Measurements from ENCODE around the gene RFC5. TPM values are rescaled to one million over a fixed set of nuclear protein-coding genes. Genes with fewer than 3 reads are reported as not detected.

The RFC5 gene
- total RNA-seq, 6 donors from 2014 or later: 5.0 to 10.5 (median 7.1) TPM

- DNase-seq (no peak), ATAC-seq (ENCODE audit: low FRiP score in 2 of 2) (no peak)
- Histone ChIP-seq H3K27ac (no peak overlapping the region), H3K9me3 (no peaks in the 10 kb centered on the region), H3K27me3 (no peaks in the 10 kb centered on the region), H3K36me3 (peaks cover 21 to 94% (median 60%) of the 10 kb centered on the region in 4 donors), H3K4me3 (no peak overlapping the region), H3K4me1 (no peaks in the 10 kb centered on the region)
- no peak for TF ChIP-seq POLR2AphosphoS5 (IDR thresholded peaks at IDR 0.05)
- TF ChIP-seq POLR2A (IDR thresholded peaks at IDR 0.05): no peak
- TF ChIP-seq, protein P1, sequence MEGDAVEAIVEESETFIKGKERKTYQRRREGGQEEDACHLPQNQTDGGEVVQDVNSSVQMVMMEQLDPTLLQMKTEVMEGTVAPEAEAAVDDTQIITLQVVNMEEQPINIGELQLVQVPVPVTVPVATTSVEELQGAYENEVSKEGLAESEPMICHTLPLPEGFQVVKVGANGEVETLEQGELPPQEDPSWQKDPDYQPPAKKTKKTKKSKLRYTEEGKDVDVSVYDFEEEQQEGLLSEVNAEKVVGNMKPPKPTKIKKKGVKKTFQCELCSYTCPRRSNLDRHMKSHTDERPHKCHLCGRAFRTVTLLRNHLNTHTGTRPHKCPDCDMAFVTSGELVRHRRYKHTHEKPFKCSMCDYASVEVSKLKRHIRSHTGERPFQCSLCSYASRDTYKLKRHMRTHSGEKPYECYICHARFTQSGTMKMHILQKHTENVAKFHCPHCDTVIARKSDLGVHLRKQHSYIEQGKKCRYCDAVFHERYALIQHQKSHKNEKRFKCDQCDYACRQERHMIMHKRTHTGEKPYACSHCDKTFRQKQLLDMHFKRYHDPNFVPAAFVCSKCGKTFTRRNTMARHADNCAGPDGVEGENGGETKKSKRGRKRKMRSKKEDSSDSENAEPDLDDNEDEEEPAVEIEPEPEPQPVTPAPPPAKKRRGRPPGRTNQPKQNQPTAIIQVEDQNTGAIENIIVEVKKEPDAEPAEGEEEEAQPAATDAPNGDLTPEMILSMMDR (IDR thresholded peaks at IDR 0.05): no peak
- TF ChIP-seq EP300 (IDR thresholded peaks at IDR 0.05): no peak
- WGBS, 2 donors: 76 to 83% methylated on average over 2 of the region's 2 CpGs
Observed at GRCh38 chr12:118044075-118044474, 27.6 kb downstream of the RFC5 start.

- Histone ChIP-seq H3K27ac (no peak overlapping the region), H3K9me3 (no peaks in the 10 kb centered on the region), H3K4me1 (no peaks in the 10 kb centered on the region), H3K36me3 (peaks cover 21 to 94% (median 60%) of the 10 kb centered on the region in 4 donors), H3K27me3 (no peaks in the 10 kb centered on the region), H3K4me3 (no peak overlapping the region)
- no peak for DNase-seq
- 96 to 97% methylated on average over 7 to 8 of the region's 8 CpGs for WGBS, 2 donors
- ATAC-seq (ENCODE audit: low FRiP score in 2 of 2): no peak
- TF ChIP-seq, protein P1 (IDR thresholded peaks at IDR 0.05): no peak
- TF ChIP-seq POLR2A (IDR thresholded peaks at IDR 0.05) (no peak), POLR2AphosphoS5 (IDR thresholded peaks at IDR 0.05) (no peak), EP300 (IDR thresholded peaks at IDR 0.05) (no peak)
Observed at GRCh38 chr12:118044577-118044976, 28.1 kb downstream of the RFC5 start.

DNA sequence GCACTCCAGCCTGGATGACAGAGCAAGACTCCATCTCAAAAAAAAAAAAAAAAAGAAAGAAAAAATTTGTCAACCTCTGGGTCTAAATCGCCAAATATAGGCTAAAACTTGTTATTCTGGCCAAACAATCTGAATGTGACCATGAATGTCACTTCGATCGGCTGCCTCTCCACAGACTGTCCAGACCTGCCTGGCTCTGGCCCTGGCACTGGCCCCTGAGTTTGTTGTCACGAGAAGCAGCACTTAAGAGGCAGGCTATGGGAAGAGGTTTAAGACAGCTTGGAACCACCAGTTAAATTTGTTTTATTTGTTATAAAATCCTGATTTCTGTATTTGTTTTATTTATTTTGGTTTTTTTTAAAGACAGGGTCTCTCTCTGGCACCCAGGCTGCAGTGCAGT, 29.9 kb downstream of the RFC5 start:
- Histone ChIP-seq H3K4me1 (peaks cover 0 to 3% (median under 1%) of the 10 kb centered on the region in 4 donors), H3K27ac (no peak overlapping the region), H3K36me3 (peaks cover 12 to 92% (median 54%) of the 10 kb centered on the region in 4 donors), H3K9me3 (no peaks in the 10 kb centered on the region), H3K27me3 (no peaks in the 10 kb centered on the region), H3K4me3 (no peak overlapping the region)
- WGBS, 2 donors: 83 to 97% methylated on average over 4 of the region's 4 CpGs
- no peak for ATAC-seq (ENCODE audit: low FRiP score in 2 of 2)
- TF ChIP-seq POLR2A (IDR thresholded peaks at IDR 0.05) (no peak), POLR2AphosphoS5 (IDR thresholded peaks at IDR 0.05) (no peak), EP300 (IDR thresholded peaks at IDR 0.05) (no peak)
- TF ChIP-seq, protein P1 (IDR thresholded peaks at IDR 0.05): no peak
- DNase-seq: no peak

GRCh38 chr12:118050972-118051910, 34.7 kb downstream of the RFC5 start:
- DNase-seq: no peak
- Histone ChIP-seq H3K36me3 (peaks cover 0 to 59% (median 24%) of the 10 kb centered on the region in 4 donors), H3K27me3 (no peaks in the 10 kb centered on the region), H3K9me3 (no peaks in the 10 kb centered on the region), H3K4me3 (no peak overlapping the region), H3K4me1 (peaks cover 24 to 34% (median 27%) of the 10 kb centered on the region in 4 donors), H3K27ac (peak overlapping the region; percentile 14 to 59 (median 50))
- WGBS, 2 donors: 79 to 87% methylated on average over 12 of the region's 12 CpGs
- TF ChIP-seq POLR2AphosphoS5 (IDR thresholded peaks at IDR 0.05) (no peak), POLR2A (IDR thresholded peaks at IDR 0.05) (no peak), EP300 (IDR thresholded peaks at IDR 0.05) (no peak)
- TF ChIP-seq, protein P1 (IDR thresholded peaks at IDR 0.05): no peak
- ATAC-seq (ENCODE audit: low FRiP score in 2 of 2): no peak

Measured in upper lobe of left lung (tissue), 6 donors.